Measurements from ENCODE around the gene METTL26. TPM values are rescaled to one million over a fixed set of nuclear protein-coding genes. Genes with fewer than 3 reads are reported as not detected.

METTL26 gene
- total and polyA plus RNA-seq, 10 of the 15 experiments (the other 5 are each of a cell fraction or from before 2014, with no cell fraction given) = 5.4 to 163 (median 79.3) TPM

- no peak for TF ChIP-seq E2F8 (IDR thresholded peaks at IDR 0.05; ENCODE audit: low read depth, partially characterized antibody)
- no peak for TF ChIP-seq SUPT20H (IDR thresholded peaks at IDR 0.05; ENCODE audit: borderline replicate concordance, control insufficient read depth, low read depth, low read length)
- TF ChIP-seq ZNF384 (IDR thresholded peaks at IDR 0.05; ENCODE audit: borderline replicate concordance, low read depth, low read length) = no peak
- TF ChIP-seq MEF2A (IDR thresholded peaks at IDR 0.05; ENCODE audit: insufficient read depth, low read depth, low read length) = peak; percentile 81; the same call in 1 of the 2 replicates
- no peak for TF ChIP-seq PAX8 (IDR thresholded peaks at IDR 0.05)
- no peak for TF ChIP-seq TCF7 (IDR thresholded peaks at IDR 0.05; ENCODE audit: borderline replicate concordance)
- no peak for TF ChIP-seq SUZ12 (IDR thresholded peaks at IDR 0.05; ENCODE audit: unreplicated experiment)
- peak; percentile 72 for TF ChIP-seq SP1 (IDR thresholded peaks at IDR 0.05; ENCODE audit: low read depth, low read length)
- TF ChIP-seq, protein P1, sequence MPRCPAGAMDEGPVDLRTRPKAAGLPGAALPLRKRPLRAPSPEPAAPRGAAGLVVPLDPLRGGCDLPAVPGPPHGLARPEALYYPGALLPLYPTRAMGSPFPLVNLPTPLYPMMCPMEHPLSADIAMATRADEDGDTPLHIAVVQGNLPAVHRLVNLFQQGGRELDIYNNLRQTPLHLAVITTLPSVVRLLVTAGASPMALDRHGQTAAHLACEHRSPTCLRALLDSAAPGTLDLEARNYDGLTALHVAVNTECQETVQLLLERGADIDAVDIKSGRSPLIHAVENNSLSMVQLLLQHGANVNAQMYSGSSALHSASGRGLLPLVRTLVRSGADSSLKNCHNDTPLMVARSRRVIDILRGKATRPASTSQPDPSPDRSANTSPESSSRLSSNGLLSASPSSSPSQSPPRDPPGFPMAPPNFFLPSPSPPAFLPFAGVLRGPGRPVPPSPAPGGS (IDR thresholded peaks at IDR 0.05; ENCODE audit: borderline replicate concordance, insufficient read depth, low read depth, low read length, poor library complexity, severe bottlenecking) = peak; percentile 77
- TF ChIP-seq ESRRA (IDR thresholded peaks at IDR 0.05; ENCODE audit: low read length) = no peak; the same call in 1 of the 2 replicates
- no peak for TF ChIP-seq RELB (IDR thresholded peaks at IDR 0.05; ENCODE audit: low read depth)
- no peak for TF ChIP-seq KAT2A (conservative IDR thresholded peaks at IDR 0.05; ENCODE audit: control insufficient read depth, low read depth, low read length)
- TF ChIP-seq, protein P2, sequence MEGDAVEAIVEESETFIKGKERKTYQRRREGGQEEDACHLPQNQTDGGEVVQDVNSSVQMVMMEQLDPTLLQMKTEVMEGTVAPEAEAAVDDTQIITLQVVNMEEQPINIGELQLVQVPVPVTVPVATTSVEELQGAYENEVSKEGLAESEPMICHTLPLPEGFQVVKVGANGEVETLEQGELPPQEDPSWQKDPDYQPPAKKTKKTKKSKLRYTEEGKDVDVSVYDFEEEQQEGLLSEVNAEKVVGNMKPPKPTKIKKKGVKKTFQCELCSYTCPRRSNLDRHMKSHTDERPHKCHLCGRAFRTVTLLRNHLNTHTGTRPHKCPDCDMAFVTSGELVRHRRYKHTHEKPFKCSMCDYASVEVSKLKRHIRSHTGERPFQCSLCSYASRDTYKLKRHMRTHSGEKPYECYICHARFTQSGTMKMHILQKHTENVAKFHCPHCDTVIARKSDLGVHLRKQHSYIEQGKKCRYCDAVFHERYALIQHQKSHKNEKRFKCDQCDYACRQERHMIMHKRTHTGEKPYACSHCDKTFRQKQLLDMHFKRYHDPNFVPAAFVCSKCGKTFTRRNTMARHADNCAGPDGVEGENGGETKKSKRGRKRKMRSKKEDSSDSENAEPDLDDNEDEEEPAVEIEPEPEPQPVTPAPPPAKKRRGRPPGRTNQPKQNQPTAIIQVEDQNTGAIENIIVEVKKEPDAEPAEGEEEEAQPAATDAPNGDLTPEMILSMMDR (IDR thresholded peaks at IDR 0.05 in 2 of 3, conservative IDR thresholded peaks at IDR 0.05 in 1 of 3; ENCODE audit: control insufficient read depth in 2 of 3, extremely low read depth in 1 of 3, insufficient read depth in 1 of 3, low read depth in 3 of 3, low read length in 3 of 3) = peak; percentile 72 to 95 (median 93); a peak in 5 of 6 replicates
- no peak for TF ChIP-seq HDAC2 (IDR thresholded peaks at IDR 0.05)
- peak; percentile 97 for TF ChIP-seq YY1 (IDR thresholded peaks at IDR 0.05; ENCODE audit: low read depth, low read length)
- no peak for TF ChIP-seq ZNF274 (IDR thresholded peaks at IDR 0.05; ENCODE audit: insufficient read depth, insufficient read length)
- TF ChIP-seq SIN3A (IDR thresholded peaks at IDR 0.05; ENCODE audit: low read depth, low read length) = no peak
- TF ChIP-seq HDAC6 (IDR thresholded peaks at IDR 0.05; ENCODE audit: unreplicated experiment) = no peak
- TF ChIP-seq, protein P3, sequence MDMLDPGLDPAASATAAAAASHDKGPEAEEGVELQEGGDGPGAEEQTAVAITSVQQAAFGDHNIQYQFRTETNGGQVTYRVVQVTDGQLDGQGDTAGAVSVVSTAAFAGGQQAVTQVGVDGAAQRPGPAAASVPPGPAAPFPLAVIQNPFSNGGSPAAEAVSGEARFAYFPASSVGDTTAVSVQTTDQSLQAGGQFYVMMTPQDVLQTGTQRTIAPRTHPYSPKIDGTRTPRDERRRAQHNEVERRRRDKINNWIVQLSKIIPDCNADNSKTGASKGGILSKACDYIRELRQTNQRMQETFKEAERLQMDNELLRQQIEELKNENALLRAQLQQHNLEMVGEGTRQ (IDR thresholded peaks at IDR 0.05; ENCODE audit: borderline replicate concordance, low read depth, low read length) = no peak
- TF ChIP-seq BACH1 (IDR thresholded peaks at IDR 0.05; ENCODE audit: borderline replicate concordance) = peak; percentile 75
- peak; percentile 93 for TF ChIP-seq LARP7 (IDR thresholded peaks at IDR 0.05)
- TF ChIP-seq ZNF622 (IDR thresholded peaks at IDR 0.05) = no peak
Observed at GRCh38 chr16:667780-668518, 31.8 kb upstream of the METTL26 start, which contains the start of gene RHOT2 (continued).

All from GM12878 (cell line).